ENCODE measurements around the gene NPIPB8. TPM values are rescaled to one million over a fixed set of nuclear protein-coding genes. Genes with fewer than 3 reads are reported as not detected.

The NPIPB8 gene
- total and polyA plus RNA-seq, 9 of the 15 experiments (the other 6 are each of a cell fraction or from before 2014, with no cell fraction given): 0.16 TPM; not detected in 8

DNA sequence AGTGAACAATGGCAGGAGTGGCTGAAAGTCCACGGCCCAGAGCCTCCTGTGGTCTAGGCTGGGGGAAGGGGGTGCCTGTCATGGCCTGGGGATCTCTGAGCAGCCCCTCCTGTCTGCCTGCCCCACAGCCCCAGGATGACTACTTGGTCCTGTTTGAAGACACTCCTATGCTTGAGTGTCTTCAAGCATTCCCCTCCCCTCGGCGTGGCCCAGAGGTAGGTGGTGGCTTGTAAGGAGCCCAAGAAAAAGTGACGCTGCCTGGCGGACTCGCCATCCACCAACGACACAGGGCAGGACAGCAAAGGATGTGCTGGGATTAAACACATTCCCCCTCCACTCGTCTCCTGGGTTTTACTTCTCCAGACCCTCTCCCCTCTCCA, 33.7 kb upstream of the NPIPB8 start:
- H3K4me1 ChIP-seq (replicated peaks in 1 of 2; ENCODE audit: control insufficient read depth in 2 of 2, insufficient read depth in 2 of 2, low read length in 2 of 2): peaks cover 2 to 5% of the 10 kb centered on the region in 2 experiments; a peak in 3 of 5 replicates
- intact Hi-C loops (cut with micrococcal nuclease): no loop called here
- POLR2A ChIA-PET: interaction anchor here (0.7 to 1.3 kb wide), 3 partner anchors 10 to 106 kb away, joined by 3 to 6 read pairs (median 3); no protein-coding TSS in a partner anchor
- H4K20me1 ChIP-seq (replicated peaks; ENCODE audit: control insufficient read depth, insufficient read depth, low read length): no peaks in the 10 kb centered on the region
- H2AFZ ChIP-seq (ENCODE audit: low read depth, low read length): no peak overlapping the region
- no peaks in the 10 kb centered on the region for H3K36me3 ChIP-seq (ENCODE audit: control insufficient read depth, insufficient read depth, low read length)
- no peak overlapping the region for H3K4me3 ChIP-seq
- no peaks in the 10 kb centered on the region for H3K79me2 ChIP-seq (ENCODE audit: control insufficient read depth, insufficient read depth, low read length)
- CTCF ChIA-PET (ENCODE audit: low intra/inter-chr PET ratio): no interaction called here
- no peak overlapping the region for H3K4me2 ChIP-seq (ENCODE audit: insufficient read depth, low read length)
- no peaks in the 10 kb centered on the region for H3K9me1 ChIP-seq (ENCODE audit: control insufficient read depth, insufficient read depth, low read length)
- in situ Hi-C loops (cut with MboI): loop anchor here (25.0 kb wide), 4 partner anchors 108 to 1608 kb away; partner anchors contain the start of genes EIF3C and EIF3CL
- no TSS peak for BruUV-seq (replicated peaks)
- no peak overlapping the region for H3K27ac ChIP-seq (ENCODE audit: extremely low read depth, low read depth, low read length)
- DNase-seq (ENCODE audit: extremely low read depth in 1 of 4, low spot score in 3 of 4) (no peak), ATAC-seq (peak; percentile 15; the same call in 2 of the 3 replicates), FAIRE-seq (no peak)
- peak overlapping the region in 1 of 2 experiments; percentile 45; a peak in 1 of 4 replicates for H3K9ac ChIP-seq (ENCODE audit: insufficient read depth in 1 of 2, low read depth in 2 of 2, low read length in 2 of 2)
- WGBS (ENCODE audit: insufficient coverage, low coverage, missing lambda C conversion rate): 40% methylated on average over 7 of the region's 8 CpGs
- no peaks in the 10 kb centered on the region for H3K27me3 ChIP-seq (ENCODE audit: control insufficient read depth in 2 of 2, insufficient read depth in 2 of 2, low read length in 2 of 2)
- no peaks in the 10 kb centered on the region for H3K9me3 ChIP-seq (replicated peaks; ENCODE audit: control insufficient read depth, insufficient read depth, low read depth, low read length)
- TF ChIP-seq SMARCE1 (IDR thresholded peaks at IDR 0.05): no peak
- no peak for TF ChIP-seq MYBL2 (IDR thresholded peaks at IDR 0.05; ENCODE audit: low read depth)
- TF ChIP-seq MYBL2 (CRISPR knock-in tag; IDR thresholded peaks at IDR 0.05; ENCODE audit: borderline replicate concordance): no peak
- TF ChIP-seq KAT7 (CRISPR knock-in tag; IDR thresholded peaks at IDR 0.05; ENCODE audit: borderline replicate concordance): no peak
- TF ChIP-seq SP1 (CRISPR knock-in tag; IDR thresholded peaks at IDR 0.05): no peak
- TF ChIP-seq REST (IDR thresholded peaks at IDR 0.05; ENCODE audit: borderline replicate concordance): no peak
- TF ChIP-seq REST (CRISPR knock-in tag; IDR thresholded peaks at IDR 0.05; ENCODE audit: low read depth): no peak
- TF ChIP-seq, protein P1, sequence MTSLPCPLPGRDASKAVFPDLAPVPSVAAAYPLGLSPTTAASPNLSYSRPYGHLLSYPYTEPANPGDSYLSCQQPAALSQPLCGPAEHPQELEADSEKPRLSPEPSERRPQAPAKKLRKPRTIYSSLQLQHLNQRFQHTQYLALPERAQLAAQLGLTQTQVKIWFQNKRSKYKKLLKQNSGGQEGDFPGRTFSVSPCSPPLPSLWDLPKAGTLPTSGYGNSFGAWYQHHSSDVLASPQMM (CRISPR knock-in tag; IDR thresholded peaks at IDR 0.05): no peak
- no peak for TF ChIP-seq GTF2F1 (IDR thresholded peaks at IDR 0.05; ENCODE audit: low read depth, low read length)
- no peak for TF ChIP-seq RBM25 (IDR thresholded peaks at IDR 0.05; ENCODE audit: low read depth, low read length, severe bottlenecking)
- TF ChIP-seq NR3C1 (CRISPR knock-in tag; IDR thresholded peaks at IDR 0.05): no peak
- TF ChIP-seq MCM2 (IDR thresholded peaks at IDR 0.05; ENCODE audit: low read depth): no peak
- no peak for TF ChIP-seq ZNF384 (IDR thresholded peaks at IDR 0.05; ENCODE audit: low read depth, low read length)
- TF ChIP-seq OTX1 (CRISPR knock-in tag; IDR thresholded peaks at IDR 0.05): no peak
- TF ChIP-seq, protein P2, sequence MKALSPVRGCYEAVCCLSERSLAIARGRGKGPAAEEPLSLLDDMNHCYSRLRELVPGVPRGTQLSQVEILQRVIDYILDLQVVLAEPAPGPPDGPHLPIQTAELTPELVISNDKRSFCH (CRISPR knock-in tag; IDR thresholded peaks at IDR 0.05): no peak
- TF ChIP-seq, protein P2 (tag; IDR thresholded peaks at IDR 0.05): no peak

Data from K562 (cell line).